Esophagus mucosa (tissue), 1 donor: ENCODE data around the gene ARHGEF7. TPM values are rescaled to one million over a fixed set of nuclear protein-coding genes. Genes with fewer than 3 reads are reported as not detected.

Experiments
- ATAC-seq: fragments of 200-7000 bp; cut with Tn5 transposase; one replicate; pipeline ENCODE4 v1.9.1; 2020
- total RNA-seq: library from RNA; stranded (reverse); gene quantifications from one replicate; pipeline ENCODE4 v1.2.4, GENCODE V29; 2023
- donor health status: DM: yes; HTN: yes; CAD: no.

The ARHGEF7 gene
- total RNA-seq, 1 donor from 2014 or later: 25.6 TPM

GRCh38 chr13:111315347-111315995 is 200.4 kb downstream of the ARHGEF7 start:
- no peak for ATAC-seq

- ATAC-seq: no peak
Measured at GRCh38 chr13:111316161-111316730, 201.1 kb downstream of the ARHGEF7 start.

- ATAC-seq: no peak
Measured at GRCh38 chr13:111317042-111317550, 202.0 kb downstream of the ARHGEF7 start.

- ATAC-seq: no peak
Measured at GRCh38 chr13:111317571-111318345, 202.6 kb downstream of the ARHGEF7 start.

GRCh38 chr13:111318386-111318785 is 203.3 kb downstream of the ARHGEF7 start:
- ATAC-seq: no peak

GRCh38 chr13:111319521-111319920 is 204.4 kb downstream of the ARHGEF7 start:
- ATAC-seq: no peak

- no peak for ATAC-seq
Measured at GRCh38 chr13:111319998-111320911, 205.1 kb downstream of the ARHGEF7 start, which contains the start of gene TEX29. Gene TEX29 (plus strand): TSS chr13:111320642. CDS start chr13:111320891, 249 bp downstream.

GRCh38 chr13:111322001-111322915 is 207.1 kb downstream of the ARHGEF7 start:
- no peak for ATAC-seq

- no peak for ATAC-seq
Measured at GRCh38 chr13:111322916-111323331, 207.8 kb downstream of the ARHGEF7 start.

GRCh38 chr13:111323549-111323948 is 208.4 kb downstream of the ARHGEF7 start:
- ATAC-seq: no peak

GRCh38 chr13:111323950-111324651 is 209.0 kb downstream of the ARHGEF7 start:
- no peak for ATAC-seq

GRCh38 chr13:111324736-111325135 is 209.6 kb downstream of the ARHGEF7 start:
- ATAC-seq: no peak

GRCh38 chr13:111325146-111325890 is 210.2 kb downstream of the ARHGEF7 start:
- ATAC-seq: no peak

GRCh38 chr13:111325941-111326620 is 211.0 kb downstream of the ARHGEF7 start:
- no peak for ATAC-seq

GRCh38 chr13:111326621-111326965 is 211.5 kb downstream of the ARHGEF7 start:
- no peak for ATAC-seq

- no peak for ATAC-seq
Measured at GRCh38 chr13:111326981-111327642, 212.0 kb downstream of the ARHGEF7 start.

GRCh38 chr13:111327730-111328573 is 212.8 kb downstream of the ARHGEF7 start:
- no peak for ATAC-seq
